ENCODE data around the gene TPCN2.

Gene TPCN2

GRCh38 chr11:69034123-69034867, 14.4 kb upstream of the TPCN2 start:
- DNase-seq (ENCODE audit: insufficient read length, low spot score) (no peak), FAIRE-seq (no peak)
- no peak for TF ChIP-seq CTCF (IDR thresholded peaks at IDR 0.05; ENCODE audit: insufficient read depth, missing control alignments)

- TF ChIP-seq CTCF (IDR thresholded peaks at IDR 0.05; ENCODE audit: insufficient read depth, missing control alignments), result no peak
- DNase-seq (ENCODE audit: insufficient read length, low spot score) (no peak), FAIRE-seq (no peak)
Measured at GRCh38 chr11:69035150-69035945, 13.4 kb upstream of the TPCN2 start.

GRCh38 chr11:69035946-69036340, 12.8 kb upstream of the TPCN2 start:
- TF ChIP-seq CTCF (IDR thresholded peaks at IDR 0.05; ENCODE audit: insufficient read depth, missing control alignments), result no peak
- DNase-seq (ENCODE audit: insufficient read length, low spot score), result no peak
- no peak for FAIRE-seq

- TF ChIP-seq CTCF (IDR thresholded peaks at IDR 0.05; ENCODE audit: insufficient read depth, missing control alignments), result no peak
- no peak for DNase-seq (ENCODE audit: insufficient read length, low spot score)
- FAIRE-seq, result no peak
Measured at GRCh38 chr11:69037074-69037473, 11.7 kb upstream of the TPCN2 start.

- no peak for TF ChIP-seq CTCF (IDR thresholded peaks at IDR 0.05; ENCODE audit: insufficient read depth, missing control alignments)
- DNase-seq (ENCODE audit: insufficient read length, low spot score), result no peak
- FAIRE-seq, result no peak
Measured at GRCh38 chr11:69037544-69037943, 11.2 kb upstream of the TPCN2 start.

GRCh38 chr11:69039501-69039900, 9.2 kb upstream of the TPCN2 start:
- no peak for TF ChIP-seq CTCF (IDR thresholded peaks at IDR 0.05; ENCODE audit: insufficient read depth, missing control alignments)
- FAIRE-seq, result no peak

GRCh38 chr11:69040051-69040450, 8.7 kb upstream of the TPCN2 start:
- no peak for FAIRE-seq
- TF ChIP-seq CTCF (IDR thresholded peaks at IDR 0.05; ENCODE audit: insufficient read depth, missing control alignments), result no peak
- no peak for DNase-seq (ENCODE audit: insufficient read length, low spot score)

More at GRCh38 chr11:69039501-69039900, 9.2 kb upstream of the TPCN2 start:
- no peak for DNase-seq (ENCODE audit: insufficient read length, low spot score)
